Left lung (tissue), 8 donors: ENCODE measurements around the gene PRAMEF12. TPM values are rescaled to one million over a fixed set of nuclear protein-coding genes. Genes with fewer than 3 reads are reported as not detected.

Source experiments
- polyA plus RNA-seq, 6 donors: library from polyadenylated mRNA; unstranded; fragments of 120-200 nt; gene quantifications; one replicate each; pipeline ENCODE4 v1.2.1, GENCODE V29; 2013; ENCODE audit not compliant: insufficient read length in 6 of 6
- total RNA-seq, 2 donors: library from RNA; stranded (reverse); fragmentation: NEBNext Ultra II Directional; extraction: Animal tissue kit (Norgen Biotek cat#: 25700); gene quantifications; one replicate each; pipeline ENCODE4 v1.2.1, GENCODE V29; 2021
- donor health status: DM: no; HTN: yes; CAD: no.
- donor health status: DM: no; HTN: no; CAD: no.

Gene PRAMEF12
- total and polyA plus RNA-seq, 8 donors: not detected

Other genes with a start within 250 kb of the PRAMEF12 start
- gene DHRS3, start 155.5 kb upstream of the PRAMEF12 start, total RNA-seq: 100 to 1,000 TPM in 1 of 2 donors, 10 to 100 TPM in 1; 53.6 to 120 TPM
- 10 to 100 TPM; 37.3 to 44.9 (median 40.6) TPM for gene DHRS3, start 155.5 kb upstream of the PRAMEF12 start, polyA plus RNA-seq
- gene AADACL4, start 129.7 kb upstream of the PRAMEF12 start, total RNA-seq: not detected
- gene AADACL4, start 129.7 kb upstream of the PRAMEF12 start, polyA plus RNA-seq: under 1 TPM in 2 of 6 donors, not detected in 4; 0.10 to 0.11 TPM
- gene AADACL3, start 57.6 kb upstream of the PRAMEF12 start, total RNA-seq: not detected
- gene AADACL3, start 57.6 kb upstream of the PRAMEF12 start, polyA plus RNA-seq: not detected
- 1 to 10 TPM in 1 of 2 donors, not detected in 1; 1.1 TPM for gene CFAP107, start 27.5 kb upstream of the PRAMEF12 start, total RNA-seq
- gene CFAP107, start 27.5 kb upstream of the PRAMEF12 start, polyA plus RNA-seq: 1 to 10 TPM in 4 of 6 donors, under 1 TPM in 2; 0.18 to 2.8 (median 1.8) TPM
- not detected for gene PRAMEF1, start 17.7 kb downstream of the PRAMEF12 start, total RNA-seq
- not detected for gene PRAMEF1, start 17.7 kb downstream of the PRAMEF12 start, polyA plus RNA-seq
- gene PRAMEF11, start 57.7 kb downstream of the PRAMEF12 start, total RNA-seq: not detected
- gene PRAMEF11, start 57.7 kb downstream of the PRAMEF12 start, polyA plus RNA-seq: not detected
- not detected for gene HNRNPCL1, start 75.0 kb downstream of the PRAMEF12 start, total RNA-seq
- gene HNRNPCL1, start 75.0 kb downstream of the PRAMEF12 start, polyA plus RNA-seq: under 1 TPM in 5 of 6 donors, not detected in 1; 0.20 to 0.35 (median 0.31) TPM
- gene PRAMEF2, start 83.3 kb downstream of the PRAMEF12 start, total RNA-seq: not detected
- not detected for gene PRAMEF2, start 83.3 kb downstream of the PRAMEF12 start, polyA plus RNA-seq
- not detected for gene PRAMEF4, start 112.5 kb downstream of the PRAMEF12 start, total RNA-seq
- not detected for gene PRAMEF4, start 112.5 kb downstream of the PRAMEF12 start, polyA plus RNA-seq
- not detected for gene PRAMEF10, start 124.5 kb downstream of the PRAMEF12 start, total RNA-seq
- not detected for gene PRAMEF10, start 124.5 kb downstream of the PRAMEF12 start, polyA plus RNA-seq
- not detected for gene PRAMEF7, start 142.9 kb downstream of the PRAMEF12 start, total RNA-seq
- not detected for gene PRAMEF7, start 142.9 kb downstream of the PRAMEF12 start, polyA plus RNA-seq
- not detected for gene PRAMEF6, start 173.8 kb downstream of the PRAMEF12 start, total RNA-seq
- not detected for gene PRAMEF6, start 173.8 kb downstream of the PRAMEF12 start, polyA plus RNA-seq